Upper lobe of left lung (tissue), 4 donors: Measurements from ENCODE around the gene GLTP.

ENCODE experiments used
- EP300 ChIP-seq, 4 donors: sonication (generic); formaldehyde crosslinking; IDR thresholded peaks; one replicate each; pipeline ENCODE4 v1.5.1; 2017; ENCODE audit warnings: antibody characterized with exemption in 4 of 4, control low read depth in 2 of 4
- POLR2A ChIP-seq, 4 donors: fragments of 450-650 bp; IDR thresholded peaks; one replicate each; pipeline ENCODE4 v1.5.1; 2016 to 2017; ENCODE audit warnings: antibody characterized with exemption in 4 of 4, mild to moderate bottlenecking in 2 of 4
- POLR2AphosphoS5 ChIP-seq, 2 donors: sonication (generic); formaldehyde crosslinking; IDR thresholded peaks; one replicate each; pipeline ENCODE4 v1.5.1; 2017; ENCODE audit warnings: antibody characterized with exemption in 2 of 2
- TF ChIP-seq, protein P1 (sequence below), 6 experiments: fragments of 450-650 bp in 4 of 6; fragments of 200-600 bp in 2 of 6; sonication (generic) in 2 of 6; IDR thresholded peaks; one replicate each; pipeline ENCODE4 v1.5.1; 2016 to 2019; ENCODE audit warnings: antibody characterized with exemption in 6 of 6

DNA sequence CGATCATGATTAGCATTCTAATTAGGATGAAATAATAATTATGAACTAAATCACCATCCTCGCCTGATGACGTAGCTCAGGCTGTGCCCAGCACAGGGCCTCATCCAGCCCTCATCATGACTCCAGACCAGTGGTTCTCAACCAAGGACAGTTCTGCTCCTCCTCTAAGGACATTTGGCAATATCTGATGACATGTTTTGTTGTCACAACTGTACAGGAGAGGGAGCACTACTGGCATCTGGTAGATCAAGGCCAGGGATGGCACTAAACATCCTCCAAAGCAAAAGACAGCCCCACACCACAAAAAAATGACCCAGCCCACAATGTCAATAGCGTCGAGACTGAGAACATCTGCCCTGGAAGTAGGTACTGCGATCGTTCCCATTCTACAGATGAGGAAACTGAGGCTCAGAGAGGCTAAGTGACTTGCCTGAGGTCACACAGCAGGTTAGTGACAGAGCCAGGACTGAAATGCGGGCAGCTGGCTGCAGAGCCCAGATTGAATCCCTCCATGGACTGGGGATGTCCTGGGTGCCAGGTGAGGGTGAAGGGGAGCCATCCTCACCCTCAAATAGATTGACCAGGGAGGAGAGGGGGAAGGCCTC, 62.6 kb downstream of the GLTP start:
- no peak for TF ChIP-seq POLR2A (IDR thresholded peaks at IDR 0.05)
- TF ChIP-seq, protein P1, sequence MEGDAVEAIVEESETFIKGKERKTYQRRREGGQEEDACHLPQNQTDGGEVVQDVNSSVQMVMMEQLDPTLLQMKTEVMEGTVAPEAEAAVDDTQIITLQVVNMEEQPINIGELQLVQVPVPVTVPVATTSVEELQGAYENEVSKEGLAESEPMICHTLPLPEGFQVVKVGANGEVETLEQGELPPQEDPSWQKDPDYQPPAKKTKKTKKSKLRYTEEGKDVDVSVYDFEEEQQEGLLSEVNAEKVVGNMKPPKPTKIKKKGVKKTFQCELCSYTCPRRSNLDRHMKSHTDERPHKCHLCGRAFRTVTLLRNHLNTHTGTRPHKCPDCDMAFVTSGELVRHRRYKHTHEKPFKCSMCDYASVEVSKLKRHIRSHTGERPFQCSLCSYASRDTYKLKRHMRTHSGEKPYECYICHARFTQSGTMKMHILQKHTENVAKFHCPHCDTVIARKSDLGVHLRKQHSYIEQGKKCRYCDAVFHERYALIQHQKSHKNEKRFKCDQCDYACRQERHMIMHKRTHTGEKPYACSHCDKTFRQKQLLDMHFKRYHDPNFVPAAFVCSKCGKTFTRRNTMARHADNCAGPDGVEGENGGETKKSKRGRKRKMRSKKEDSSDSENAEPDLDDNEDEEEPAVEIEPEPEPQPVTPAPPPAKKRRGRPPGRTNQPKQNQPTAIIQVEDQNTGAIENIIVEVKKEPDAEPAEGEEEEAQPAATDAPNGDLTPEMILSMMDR (IDR thresholded peaks at IDR 0.05) = no peak
- no peak for TF ChIP-seq POLR2AphosphoS5 (IDR thresholded peaks at IDR 0.05)
- TF ChIP-seq EP300 (IDR thresholded peaks at IDR 0.05) = no peak
